Measurements from ENCODE around the gene ERC2. TPM values are rescaled to one million over a fixed set of nuclear protein-coding genes. Genes with fewer than 3 reads are reported as not detected.

The ERC2 gene
- total RNA-seq, 2 donors from 2014 or later = 16.1 to 22.8 TPM

GRCh38 chr3:55801068-55801467 lies 667.2 kb downstream of the ERC2 start:
- Histone ChIP-seq H3K9me3 (ENCODE audit: control insufficient read depth, low read length) (peaks cover 12% of the 10 kb centered on the region), H3K4me1 (ENCODE audit: control insufficient read depth, insufficient read depth, low read length) (no peaks in the 10 kb centered on the region), H3K4me3 (ENCODE audit: low read length) (no peak overlapping the region), H3K27me3 (ENCODE audit: control insufficient read depth, insufficient read depth, low read length, poor library complexity, severe bottlenecking) (no peaks in the 10 kb centered on the region), H3K27ac (ENCODE audit: low read depth, low read length) (no peak overlapping the region), H3K36me3 (ENCODE audit: control insufficient read depth, insufficient read depth, low read length) (no peaks in the 10 kb centered on the region), H3K9ac (ENCODE audit: extremely low read depth, low read length, poor library complexity, severe bottlenecking) (no peak overlapping the region)
- TF ChIP-seq CTCF (conservative IDR thresholded peaks at IDR 0.05) = no peak
- Mint-ChIP-seq H3K27me3 (ENCODE audit: insufficient read depth) (no peaks in the 10 kb centered on the region), H3K36me3 (ENCODE audit: low read depth) (no peaks in the 10 kb centered on the region), H3K4me3 (no peak overlapping the region), H3K9me3 (peaks cover 5% of the 10 kb centered on the region), H3K4me1 (peaks cover 11% of the 10 kb centered on the region), H3K27ac (no peak overlapping the region)
- 91 to 100% methylated on average over 1 to 3 of the region's 3 CpGs for WGBS, 2 experiments (ENCODE audit: insufficient coverage in 1 of 2, insufficient read length in 1 of 2)
- no peak for DNase-seq

- Mint-ChIP-seq H3K27ac (no peak overlapping the region), H3K4me3 (no peak overlapping the region), H3K4me1 (peaks cover 4% of the 10 kb centered on the region), H3K36me3 (ENCODE audit: low read depth) (no peaks in the 10 kb centered on the region), H3K9me3 (peaks cover 5% of the 10 kb centered on the region), H3K27me3 (ENCODE audit: insufficient read depth) (no peaks in the 10 kb centered on the region)
- Histone ChIP-seq H3K27ac (ENCODE audit: low read depth, low read length) (no peak overlapping the region), H3K4me1 (ENCODE audit: control insufficient read depth, insufficient read depth, low read length) (no peaks in the 10 kb centered on the region), H3K27me3 (ENCODE audit: control insufficient read depth, insufficient read depth, low read length, poor library complexity, severe bottlenecking) (no peaks in the 10 kb centered on the region), H3K9me3 (ENCODE audit: control insufficient read depth, low read length) (peaks cover 12% of the 10 kb centered on the region), H3K36me3 (ENCODE audit: control insufficient read depth, insufficient read depth, low read length) (no peaks in the 10 kb centered on the region), H3K9ac (ENCODE audit: extremely low read depth, low read length, poor library complexity, severe bottlenecking) (no peak overlapping the region), H3K4me3 (ENCODE audit: low read length) (no peak overlapping the region)
- no peak for TF ChIP-seq CTCF (conservative IDR thresholded peaks at IDR 0.05)
- 100% methylated on average over 1 of the region's 1 CpG; no CpG with 5 or more reads in 1 of the 2 experiments for WGBS, 2 experiments (ENCODE audit: insufficient coverage in 1 of 2, insufficient read length in 1 of 2)
- DNase-seq = no peak
Measured at GRCh38 chr3:55797775-55798174, 670.5 kb downstream of the ERC2 start.

- H3K4me3 Mint-ChIP-seq = no peak overlapping the region
- WGBS, 2 experiments (ENCODE audit: insufficient coverage in 1 of 2, insufficient read length in 1 of 2) = 57 to 77% methylated on average over 1 of the region's 1 CpG
- H3K27me3 Mint-ChIP-seq (ENCODE audit: insufficient read depth) = no peaks in the 10 kb centered on the region
- Histone ChIP-seq H3K27ac (ENCODE audit: low read depth, low read length) (no peak overlapping the region), H3K36me3 (ENCODE audit: control insufficient read depth, insufficient read depth, low read length) (no peaks in the 10 kb centered on the region), H3K9ac (ENCODE audit: extremely low read depth, low read length, poor library complexity, severe bottlenecking) (no peak overlapping the region), H3K4me3 (ENCODE audit: low read length) (no peak overlapping the region), H3K9me3 (ENCODE audit: control insufficient read depth, low read length) (peaks cover 12% of the 10 kb centered on the region), H3K27me3 (ENCODE audit: control insufficient read depth, insufficient read depth, low read length, poor library complexity, severe bottlenecking) (no peaks in the 10 kb centered on the region), H3K4me1 (ENCODE audit: control insufficient read depth, insufficient read depth, low read length) (no peaks in the 10 kb centered on the region)
- peaks cover 4% of the 10 kb centered on the region for H3K4me1 Mint-ChIP-seq
- no peak for TF ChIP-seq CTCF (conservative IDR thresholded peaks at IDR 0.05)
- no peak overlapping the region for H3K27ac Mint-ChIP-seq
- H3K36me3 Mint-ChIP-seq (ENCODE audit: low read depth) = no peaks in the 10 kb centered on the region
- peaks cover 5% of the 10 kb centered on the region for H3K9me3 Mint-ChIP-seq
- DNase-seq = no peak
Measured at GRCh38 chr3:55797084-55797483, 671.2 kb downstream of the ERC2 start.
